ENCODE data around the gene AOAH.

DNA sequence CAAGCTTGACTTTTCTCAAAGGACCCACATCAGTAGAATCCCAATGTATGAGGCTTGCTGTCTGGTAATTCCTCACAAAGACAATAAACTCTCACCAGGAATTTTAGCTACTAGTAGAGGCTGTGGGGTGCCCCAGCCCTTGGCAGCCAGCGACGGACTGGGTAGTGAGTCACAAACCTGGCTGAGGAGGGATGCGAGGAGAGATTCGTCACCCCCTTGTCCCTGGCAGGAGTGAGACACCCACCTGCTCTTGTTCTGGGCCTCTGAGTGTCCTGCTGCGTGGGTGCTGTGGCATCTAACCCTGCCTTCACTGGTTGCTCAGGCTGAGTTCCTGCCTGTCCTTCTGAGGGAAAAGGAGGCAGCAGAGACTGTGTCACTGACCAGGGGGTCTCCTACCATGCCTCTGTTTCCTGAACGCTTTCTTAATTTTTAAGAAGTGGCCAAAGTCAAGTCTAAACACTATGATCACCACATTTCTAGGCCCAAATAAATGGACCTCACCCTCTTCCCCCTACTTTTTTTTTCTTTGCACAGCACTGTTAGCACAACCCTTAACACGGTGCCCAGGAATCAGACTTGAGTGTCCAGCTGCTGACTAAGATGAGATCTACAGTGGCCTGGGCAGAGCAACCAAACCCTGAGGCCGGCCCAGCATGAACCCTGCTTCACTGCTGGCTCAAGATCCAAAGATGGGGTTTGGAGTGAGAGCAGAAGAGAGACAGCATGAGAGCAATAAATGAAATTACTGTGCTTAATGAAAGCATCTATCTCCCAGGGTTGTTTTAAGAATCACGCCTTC is 188.2 kb downstream of the AOAH start:
- TF ChIP-seq, protein P1, sequence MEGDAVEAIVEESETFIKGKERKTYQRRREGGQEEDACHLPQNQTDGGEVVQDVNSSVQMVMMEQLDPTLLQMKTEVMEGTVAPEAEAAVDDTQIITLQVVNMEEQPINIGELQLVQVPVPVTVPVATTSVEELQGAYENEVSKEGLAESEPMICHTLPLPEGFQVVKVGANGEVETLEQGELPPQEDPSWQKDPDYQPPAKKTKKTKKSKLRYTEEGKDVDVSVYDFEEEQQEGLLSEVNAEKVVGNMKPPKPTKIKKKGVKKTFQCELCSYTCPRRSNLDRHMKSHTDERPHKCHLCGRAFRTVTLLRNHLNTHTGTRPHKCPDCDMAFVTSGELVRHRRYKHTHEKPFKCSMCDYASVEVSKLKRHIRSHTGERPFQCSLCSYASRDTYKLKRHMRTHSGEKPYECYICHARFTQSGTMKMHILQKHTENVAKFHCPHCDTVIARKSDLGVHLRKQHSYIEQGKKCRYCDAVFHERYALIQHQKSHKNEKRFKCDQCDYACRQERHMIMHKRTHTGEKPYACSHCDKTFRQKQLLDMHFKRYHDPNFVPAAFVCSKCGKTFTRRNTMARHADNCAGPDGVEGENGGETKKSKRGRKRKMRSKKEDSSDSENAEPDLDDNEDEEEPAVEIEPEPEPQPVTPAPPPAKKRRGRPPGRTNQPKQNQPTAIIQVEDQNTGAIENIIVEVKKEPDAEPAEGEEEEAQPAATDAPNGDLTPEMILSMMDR (IDR thresholded peaks at IDR 0.05), result no peak
- no peak for TF ChIP-seq POLR2A (IDR thresholded peaks at IDR 0.05)
